Choroid plexus epithelial cell (primary cell): ENCODE measurements around the gene RNF152.

Source experiments
- DNase-seq: peaks from one replicate; pipeline ENCODE4 v3.0.0-alpha.2; 2010; ENCODE audit warnings: low read depth
- H3K4me3 ChIP-seq: 2 replicates; pipeline ENCODE4 v1.5.1; 2011; ENCODE audit warnings: low read depth, mild to moderate bottlenecking, control low read depth, low read length, moderate library complexity
- CTCF ChIP-seq: conservative IDR thresholded peaks from 2 replicates; pipeline ENCODE4 v1.5.1; 2011; ENCODE audit warnings: low read depth, mild to moderate bottlenecking, control low read depth, inconsistent platforms, low read length, moderate library complexity

RNF152 gene

DNA sequence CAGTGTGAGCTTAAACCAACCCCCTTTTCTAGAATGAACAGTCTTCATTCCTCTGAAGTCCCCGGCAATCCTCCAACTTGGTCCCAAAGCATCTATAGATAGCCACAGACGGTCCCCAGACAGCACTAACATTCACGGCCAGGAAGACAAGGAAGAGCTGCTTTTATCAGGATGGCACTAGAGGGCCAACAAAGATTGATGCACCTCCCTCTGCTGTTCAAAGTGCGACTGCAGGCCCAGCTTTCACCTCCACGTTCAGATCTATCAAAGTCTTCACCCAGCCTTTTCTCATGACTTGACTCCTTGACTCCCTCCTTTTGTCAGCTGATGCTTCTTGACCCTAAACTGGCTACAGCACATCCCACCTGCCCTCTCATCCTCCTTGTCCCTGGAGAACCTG lies 54.3 kb downstream of the RNF152 start:
- no peak for TF ChIP-seq CTCF
- H3K4me3 ChIP-seq = no peak overlapping the region
- no peak for DNase-seq

GRCh38 chr18:61833978-61834377 lies 58.8 kb downstream of the RNF152 start:
- H3K4me3 ChIP-seq = no peak overlapping the region
- TF ChIP-seq CTCF = no peak
- peak; percentile 59 for DNase-seq

DNA sequence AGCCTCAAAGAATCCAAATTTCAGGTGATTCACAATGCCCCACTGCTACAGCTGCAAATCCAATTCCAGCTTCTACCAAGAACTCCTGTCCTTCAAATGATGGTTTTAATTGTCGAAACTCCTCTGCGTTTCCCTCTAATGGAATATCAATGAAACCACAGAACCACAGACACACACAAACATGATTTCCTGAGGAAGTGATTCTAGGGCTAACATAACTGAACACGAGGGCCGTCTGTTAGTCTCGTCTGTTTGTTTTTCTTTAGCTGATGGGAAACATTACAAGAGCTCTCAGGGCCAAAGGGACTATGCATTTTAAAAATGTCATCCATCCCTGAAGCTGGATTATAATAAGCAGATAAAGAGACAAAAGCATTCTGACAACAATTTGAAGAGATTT lies 59.4 kb downstream of the RNF152 start:
- TF ChIP-seq CTCF = no peak
- DNase-seq = peak; percentile 89
- no peak overlapping the region for H3K4me3 ChIP-seq

DNA sequence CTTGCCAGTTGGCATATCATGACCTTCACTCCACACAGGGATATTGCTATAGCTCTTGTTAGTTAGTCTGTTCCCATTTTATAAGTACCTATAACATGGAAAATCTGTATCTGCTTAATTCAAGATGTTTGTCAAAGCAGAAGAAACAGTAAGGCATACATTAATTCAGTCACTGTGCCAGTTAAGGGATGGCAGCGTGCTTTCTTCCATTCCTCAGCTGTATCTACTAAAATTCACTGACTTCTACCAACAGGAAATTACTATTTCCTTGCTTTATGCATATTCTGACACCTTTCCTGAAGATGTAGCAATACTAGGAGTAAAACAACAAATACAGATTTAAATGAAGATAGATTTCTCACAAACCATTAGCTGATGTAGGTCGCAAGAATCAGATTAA lies 59.9 kb downstream of the RNF152 start:
- TF ChIP-seq CTCF = no peak
- no peak for DNase-seq
- no peak overlapping the region for H3K4me3 ChIP-seq

GRCh38 chr18:61831071-61831470 lies 61.7 kb downstream of the RNF152 start:
- DNase-seq = peak; percentile 69

DNA sequence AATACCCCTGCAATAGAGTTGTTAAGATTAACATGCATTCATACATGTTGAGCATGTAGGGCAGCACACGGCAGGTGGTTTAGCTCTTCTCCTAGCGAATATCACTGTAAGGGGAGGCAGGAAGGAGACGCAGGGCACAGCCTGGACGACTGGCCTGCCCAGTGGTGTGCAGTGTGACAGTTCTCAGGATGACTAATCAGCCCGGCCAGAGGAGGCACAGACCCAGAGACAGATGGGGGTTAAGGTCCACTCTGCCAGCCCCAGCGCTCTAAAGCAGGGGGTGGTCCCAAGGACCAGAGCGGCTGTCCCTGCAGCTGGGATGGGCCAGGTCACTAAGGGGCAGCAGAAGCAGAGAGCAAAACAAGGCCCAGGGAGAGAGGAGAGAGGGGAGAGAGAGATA lies 63.7 kb downstream of the RNF152 start:
- DNase-seq = no peak
- no peak overlapping the region for H3K4me3 ChIP-seq
- TF ChIP-seq CTCF = no peak

More at GRCh38 chr18:61831071-61831470, 61.7 kb downstream of the RNF152 start:
- TF ChIP-seq CTCF = no peak
- peak overlapping the region; percentile 31 for H3K4me3 ChIP-seq

DNA sequence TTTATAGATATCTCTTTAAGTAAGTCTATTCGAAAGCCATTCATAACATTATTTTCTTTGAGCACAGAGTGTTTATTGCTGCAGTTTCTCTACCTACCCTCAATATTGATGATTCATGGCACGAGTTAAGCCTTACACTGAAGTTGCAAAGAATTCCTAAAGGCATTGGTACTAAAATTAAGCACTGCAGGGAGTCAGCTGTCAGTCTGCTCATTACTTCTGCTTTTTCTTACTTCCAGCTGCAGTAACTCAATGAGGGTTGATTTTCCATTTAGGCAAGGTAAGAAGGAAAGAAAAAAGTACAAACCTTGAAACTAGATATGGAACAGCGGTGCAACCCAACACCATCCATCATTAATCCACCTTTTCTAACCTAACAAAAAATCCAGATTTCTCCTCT lies 65.2 kb downstream of the RNF152 start:
- peak; percentile 23 for DNase-seq
- no peak for TF ChIP-seq CTCF
- H3K4me3 ChIP-seq = no peak overlapping the region
